ENCODE results near the gene EXT2.

Gene EXT2

GRCh38 chr11:44235765-44236201 is 140.3 kb downstream of the EXT2 start:
- no peak overlapping the region for H3K4me3 ChIP-seq (ENCODE audit: low read depth, low read length)
- TF ChIP-seq CTCF (IDR thresholded peaks at IDR 0.05; ENCODE audit: low read depth, low read length), result no peak

- no peak for TF ChIP-seq CTCF (IDR thresholded peaks at IDR 0.05; ENCODE audit: low read depth, low read length)
Measured at GRCh38 chr11:44236296-44236695, 140.8 kb downstream of the EXT2 start.

GRCh38 chr11:44237156-44237555 is 141.7 kb downstream of the EXT2 start:
- no peak for TF ChIP-seq CTCF (IDR thresholded peaks at IDR 0.05; ENCODE audit: low read depth, low read length)
- H3K4me3 ChIP-seq (ENCODE audit: low read depth, low read length), result no peak overlapping the region

More at GRCh38 chr11:44236296-44236695, 140.8 kb downstream of the EXT2 start:
- no peak overlapping the region for H3K4me3 ChIP-seq (ENCODE audit: low read depth, low read length)

- H3K4me3 ChIP-seq (ENCODE audit: low read depth, low read length), result no peak overlapping the region
- no peak for TF ChIP-seq CTCF (IDR thresholded peaks at IDR 0.05; ENCODE audit: low read depth, low read length)
Measured at GRCh38 chr11:44241851-44242250, 146.4 kb downstream of the EXT2 start.

GRCh38 chr11:44243086-44243485 is 147.6 kb downstream of the EXT2 start:
- H3K4me3 ChIP-seq (ENCODE audit: low read depth, low read length), result no peak overlapping the region
- no peak for TF ChIP-seq CTCF (IDR thresholded peaks at IDR 0.05; ENCODE audit: low read depth, low read length)

- TF ChIP-seq CTCF (IDR thresholded peaks at IDR 0.05; ENCODE audit: low read depth, low read length), result no peak
- H3K4me3 ChIP-seq (ENCODE audit: low read depth, low read length), result no peak overlapping the region
Measured at GRCh38 chr11:44243595-44244343, 148.3 kb downstream of the EXT2 start.

- H3K4me3 ChIP-seq (ENCODE audit: low read depth, low read length), result no peak overlapping the region
- no peak for TF ChIP-seq CTCF (IDR thresholded peaks at IDR 0.05; ENCODE audit: low read depth, low read length)
Measured at GRCh38 chr11:44244639-44245310, 149.3 kb downstream of the EXT2 start.
